HG03103 (cell line): ENCODE results near the gene TFDP2.
"Not testable (repeated sequence)": the region's sequence is repeated elsewhere in the genome, so short reads cannot be mapped to it uniquely, and the experiment has no call there.

Experiments
- ATAC-seq: cut with Tn5 transposase; IDR thresholded peaks from one replicate; pipeline ENCODE4 v1.9.1; 2021; ENCODE audit warnings: low read depth; ENCODE audit not compliant: unreplicated experiment

The TFDP2 gene

GRCh38 chr3:142129516-142130171, 19.7 kb downstream of the TFDP2 start:
- no peak for ATAC-seq

DNA sequence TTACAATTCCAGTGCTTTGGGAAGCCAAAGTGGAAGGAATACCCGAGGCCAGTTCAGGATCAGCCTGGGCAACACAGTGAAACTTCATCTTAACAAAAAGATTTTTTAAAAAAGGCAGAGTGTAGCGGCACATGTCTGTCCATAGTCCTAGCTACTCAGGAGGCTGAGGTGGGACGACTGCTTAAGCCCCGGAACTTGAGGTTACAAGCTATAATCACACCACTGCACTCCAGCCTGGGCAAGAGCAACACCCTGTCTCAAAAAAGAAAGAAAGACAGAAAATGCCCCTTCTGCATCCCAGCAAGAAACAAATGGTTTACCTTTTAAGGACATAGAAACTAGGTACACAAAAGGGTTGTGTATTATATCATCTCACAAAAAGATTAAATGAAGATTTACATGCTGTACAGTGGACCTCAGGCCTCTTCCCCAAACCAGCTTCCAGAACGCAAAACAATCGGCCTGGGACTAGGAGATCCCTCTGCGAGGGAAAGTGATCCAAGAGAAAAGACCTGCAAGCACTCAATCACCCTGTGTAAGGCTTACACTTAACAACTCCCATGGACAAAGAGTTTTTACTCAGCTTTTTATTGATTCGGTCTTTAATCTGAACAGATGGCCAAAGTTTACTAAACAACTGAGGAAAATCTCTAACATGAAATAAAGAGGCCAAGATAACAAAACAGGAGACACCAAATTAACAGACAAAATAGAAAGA, 21.2 kb downstream of the TFDP2 start:
- no peak for ATAC-seq

- no peak for ATAC-seq
These were observed 25.1 kb downstream of the TFDP2 start for GRCh38 chr3:142124243-142124642.

GRCh38 chr3:142120707-142121106, 28.6 kb downstream of the TFDP2 start:
- no peak for ATAC-seq

GRCh38 chr3:142118911-142119310, 30.4 kb downstream of the TFDP2 start:
- no peak for ATAC-seq

GRCh38 chr3:142117056-142117851, 32.1 kb downstream of the TFDP2 start:
- no peak for ATAC-seq

- no peak for ATAC-seq
These were observed 33.3 kb downstream of the TFDP2 start for GRCh38 chr3:142115867-142116668.

DNA sequence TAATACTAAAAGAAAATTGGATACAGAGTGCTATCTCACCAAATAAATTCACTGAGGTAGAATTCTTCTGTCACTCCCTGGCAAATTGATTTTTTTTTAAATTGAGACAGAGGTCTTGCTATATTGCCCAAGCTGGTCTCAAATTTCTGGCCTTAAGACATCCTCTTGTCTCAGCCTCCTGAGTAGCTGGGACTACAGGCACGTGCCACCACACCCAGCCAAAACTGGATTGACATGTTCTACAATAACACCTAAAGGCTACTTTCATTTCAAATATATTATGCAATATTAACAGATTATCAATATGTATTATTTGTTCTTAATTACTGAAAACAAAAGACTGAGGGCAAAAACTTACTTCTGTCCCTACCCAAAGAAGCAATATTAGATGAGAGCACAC, 36.7 kb downstream of the TFDP2 start:
- no peak for ATAC-seq

GRCh38 chr3:142106548-142106947, 42.8 kb downstream of the TFDP2 start:
- no peak for ATAC-seq

GRCh38 chr3:142105991-142106390, 43.4 kb downstream of the TFDP2 start:
- no peak for ATAC-seq

DNA sequence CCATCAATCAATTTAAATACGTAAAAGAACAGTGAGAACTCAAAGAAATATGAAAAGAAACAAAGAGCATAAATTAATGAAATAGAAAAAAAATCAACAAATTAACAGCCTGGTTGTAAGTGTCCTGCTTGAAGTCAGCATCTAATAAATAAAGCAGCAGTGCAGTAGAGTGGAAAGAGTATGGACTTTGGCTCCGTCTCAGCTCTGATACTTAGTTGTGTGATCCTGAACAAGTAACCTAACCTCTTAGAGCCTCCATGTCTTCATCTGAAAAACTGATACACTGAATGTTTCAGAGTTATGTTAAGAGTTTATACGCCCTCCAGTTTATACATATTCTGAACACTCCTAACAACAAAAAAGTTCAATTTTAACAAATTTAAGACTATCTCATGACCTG, 44.6 kb downstream of the TFDP2 start:
- ATAC-seq: no peak

GRCh38 chr3:142098964-142099363, 50.4 kb downstream of the TFDP2 start:
- no peak for ATAC-seq

DNA sequence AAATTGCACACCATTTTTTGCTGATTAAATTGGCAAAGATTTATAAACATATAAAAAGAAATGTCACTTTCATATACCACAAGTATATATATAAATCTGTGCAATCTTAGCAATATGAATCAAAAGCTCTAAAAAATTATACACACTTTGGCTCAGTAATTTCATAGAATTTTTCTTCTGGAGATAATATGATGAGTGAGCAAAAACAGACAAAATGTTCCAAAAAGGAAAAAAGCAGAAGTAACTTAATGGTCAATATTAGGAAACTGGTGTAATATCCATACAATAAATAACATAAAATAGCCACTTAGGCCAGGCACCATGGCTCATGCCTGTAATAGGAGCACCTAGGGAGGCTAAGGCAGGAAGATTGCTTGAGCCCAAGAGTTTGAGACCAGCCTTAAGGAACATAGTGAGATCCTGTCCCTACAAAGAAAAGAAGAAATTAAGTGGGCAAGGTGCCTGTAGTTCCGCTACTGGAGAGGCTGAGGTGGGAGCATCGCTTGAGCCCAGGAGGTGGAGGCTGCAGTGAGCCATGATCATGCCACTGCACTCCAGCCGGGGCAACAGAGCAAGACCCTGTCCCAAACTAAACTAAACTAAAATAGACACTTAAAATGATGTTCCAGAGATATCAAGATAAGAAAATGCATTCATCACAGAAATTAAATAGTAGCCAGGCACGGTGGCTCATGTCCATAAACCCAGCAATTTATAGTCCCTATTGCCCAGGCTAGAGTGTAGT, 52.1 kb downstream of the TFDP2 start:
- no peak for ATAC-seq

- ATAC-seq: no peak
These were observed 53.5 kb downstream of the TFDP2 start for GRCh38 chr3:142095841-142096240.

DNA sequence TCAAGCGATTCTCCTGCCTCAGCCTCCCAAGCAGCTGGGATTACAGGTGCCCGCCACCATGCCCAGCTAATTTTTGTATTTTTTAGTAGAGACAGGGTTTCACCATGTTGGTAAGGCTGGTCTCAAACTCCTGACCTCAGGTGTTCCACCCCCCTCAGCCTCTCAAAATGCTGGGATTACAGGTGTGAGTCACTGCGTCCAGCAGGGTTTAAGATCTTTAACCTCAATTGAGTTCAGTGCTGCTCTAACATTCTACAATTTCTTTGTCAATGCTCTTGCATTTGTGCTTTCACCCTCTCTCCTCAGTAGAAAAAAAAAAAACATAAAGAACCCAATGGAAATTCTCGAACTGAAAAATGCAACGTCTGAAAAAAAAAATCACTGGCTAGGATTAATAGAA, 60.4 kb downstream of the TFDP2 start:
- ATAC-seq: not testable (repeated sequence)

DNA sequence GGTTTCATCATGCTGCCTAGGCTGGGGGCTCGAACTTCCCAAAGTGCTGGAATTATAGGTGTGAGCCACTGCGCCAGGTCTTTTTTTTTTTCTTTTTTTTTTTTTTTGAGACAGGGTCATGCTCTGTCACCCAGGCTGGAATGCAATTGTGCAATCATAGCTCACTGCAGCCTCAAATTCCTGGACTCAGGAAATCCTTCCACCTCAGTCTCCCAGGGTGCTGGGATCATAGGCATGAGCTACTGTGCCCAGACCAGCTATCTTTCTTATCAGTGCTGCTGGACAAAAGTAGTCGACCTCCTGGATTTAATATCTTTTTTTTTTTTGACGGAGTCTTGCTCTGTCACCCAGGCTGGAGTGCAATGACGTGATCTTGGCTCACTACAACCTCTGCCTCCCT, 60.8 kb downstream of the TFDP2 start:
- no peak for ATAC-seq

DNA sequence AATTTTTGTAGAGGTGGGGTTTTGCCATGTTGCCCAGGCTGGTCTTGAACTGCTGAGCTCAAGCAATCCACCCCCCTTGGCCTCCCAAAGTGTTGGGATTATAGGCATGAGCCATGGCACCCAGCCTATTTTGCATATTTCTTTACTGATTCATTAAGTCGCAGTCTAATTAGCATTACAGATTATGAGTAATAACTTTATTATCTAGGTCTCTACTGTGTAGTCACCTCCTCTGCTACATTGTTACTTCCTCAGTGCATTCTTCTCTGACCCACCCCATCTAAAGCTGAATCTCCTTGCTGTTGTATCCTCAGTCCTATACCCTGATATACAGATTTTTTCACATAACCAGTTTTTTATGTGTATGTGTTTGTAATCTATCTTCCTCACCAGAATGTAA, 61.7 kb downstream of the TFDP2 start:
- ATAC-seq: no peak

DNA sequence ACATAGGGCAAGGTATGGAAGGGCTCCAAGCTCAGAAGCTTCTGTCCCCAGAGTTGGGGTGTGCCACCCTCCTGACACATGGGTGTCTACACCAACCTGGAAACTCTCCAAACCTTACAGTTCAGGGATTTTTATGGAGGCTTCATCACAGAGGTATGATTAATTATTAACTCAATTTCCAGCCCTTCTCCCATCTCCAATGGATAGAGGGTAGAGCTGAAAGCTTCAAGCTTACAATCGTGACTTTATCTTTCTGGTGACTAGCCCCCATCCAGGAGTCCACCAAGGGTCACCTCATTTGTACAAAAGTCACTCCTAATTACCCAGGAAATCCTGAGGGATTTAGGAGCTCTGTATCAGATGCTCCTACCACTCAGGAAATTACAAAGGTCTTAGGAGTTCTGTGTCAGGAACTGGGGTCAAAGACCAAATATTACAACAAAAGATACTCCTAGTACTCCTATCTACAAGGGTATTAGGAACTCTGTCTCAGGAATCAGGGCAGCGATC, 62.7 kb downstream of the TFDP2 start:
- no peak for ATAC-seq

GRCh38 chr3:142081178-142081577, 68.2 kb downstream of the TFDP2 start:
- ATAC-seq: no peak
